GM12874 (cell line): ENCODE results near the gene PDK4.

Source experiments
- CTCF ChIP-seq: IDR thresholded peaks from 2 replicates; pipeline ENCODE4 v1.5.1; 2011; ENCODE audit warnings: low read depth, mild to moderate bottlenecking, control low read depth, low read length, moderate library complexity; ENCODE audit not compliant: insufficient read depth

PDK4 gene

GRCh38 chr7:95628831-95629439, 32.6 kb upstream of the PDK4 start:
- TF ChIP-seq CTCF = no peak

- no peak for TF ChIP-seq CTCF
These were observed 27.5 kb upstream of the PDK4 start for GRCh38 chr7:95623788-95624187.

GRCh38 chr7:95622859-95623258, 26.5 kb upstream of the PDK4 start:
- no peak for TF ChIP-seq CTCF

GRCh38 chr7:95622001-95622549, 25.8 kb upstream of the PDK4 start:
- TF ChIP-seq CTCF = no peak

GRCh38 chr7:95621404-95621803, 25.1 kb upstream of the PDK4 start:
- no peak for TF ChIP-seq CTCF

GRCh38 chr7:95620631-95621030, 24.3 kb upstream of the PDK4 start:
- no peak for TF ChIP-seq CTCF

- TF ChIP-seq CTCF = no peak
These were observed 23.6 kb upstream of the PDK4 start for GRCh38 chr7:95619921-95620320.
